ENCODE data around the gene REM1.

REM1 gene

DNA sequence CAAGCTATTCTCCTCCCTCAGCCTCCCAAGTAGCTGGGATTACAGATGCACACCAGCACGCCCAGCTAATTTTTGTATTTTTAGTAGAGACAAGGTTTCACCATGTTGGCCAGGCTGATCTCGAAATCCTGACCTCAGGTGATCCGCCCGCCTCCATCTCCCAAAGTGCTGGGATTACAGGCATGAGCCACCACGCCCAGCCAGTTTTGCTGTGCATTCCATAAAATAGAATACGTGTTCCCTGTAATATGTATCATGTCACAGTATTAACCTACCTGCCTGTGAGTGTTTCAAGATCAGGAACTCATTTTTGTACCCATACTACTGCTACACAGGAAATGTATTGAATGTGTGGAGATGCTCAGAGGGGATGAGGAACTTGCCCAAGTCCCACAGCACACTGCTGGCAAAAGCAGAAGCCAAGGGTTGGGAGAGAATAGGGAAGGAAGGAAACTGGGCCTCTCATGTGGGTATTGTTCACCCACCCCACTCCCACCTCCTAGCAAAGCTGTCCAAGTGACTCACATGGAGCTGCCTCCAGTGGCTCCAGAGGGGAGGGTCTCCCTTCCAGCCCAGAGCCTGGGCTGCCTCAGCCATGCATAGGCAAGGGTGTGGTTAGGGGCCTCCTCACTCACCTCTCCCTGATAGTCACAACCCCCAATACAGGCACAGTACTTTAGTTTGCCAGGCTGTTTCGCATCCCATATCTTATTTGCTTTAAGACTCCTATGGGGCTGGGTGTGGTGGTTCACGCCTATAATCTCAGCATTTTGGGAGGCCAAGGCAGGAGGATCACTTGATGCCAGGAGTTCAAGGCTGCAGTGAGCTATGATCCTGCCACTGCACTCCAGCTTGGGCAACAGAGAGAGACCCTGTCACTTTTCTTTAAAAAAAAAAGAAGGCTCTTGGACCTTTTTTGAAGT lies 48.5 kb downstream of the REM1 start:
- no peak for DNase-seq (ENCODE audit: low read depth)

DNA sequence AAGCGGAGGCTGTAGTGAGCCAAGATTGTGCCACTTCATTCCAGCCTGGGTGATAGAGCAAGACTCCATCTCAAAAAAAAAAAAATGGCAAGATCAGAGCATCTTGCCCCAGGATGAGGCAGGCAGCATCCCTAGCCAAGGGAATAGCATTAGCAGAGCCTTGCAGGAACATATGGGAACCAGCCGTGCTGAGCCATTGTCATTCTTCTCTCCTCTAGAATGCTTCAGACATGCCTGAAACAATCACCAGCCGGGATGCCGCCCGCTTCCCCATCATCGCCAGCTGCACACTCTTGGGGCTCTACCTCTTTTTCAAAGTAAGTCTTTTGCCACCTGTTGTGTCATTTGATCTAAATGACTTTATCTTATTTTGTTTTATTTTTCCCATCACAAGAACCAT lies 52.2 kb downstream of the REM1 start:
- no peak for DNase-seq (ENCODE audit: low read depth)
